ENCODE measurements around the gene TSPAN5. TPM values are rescaled to one million over a fixed set of nuclear protein-coding genes. Genes with fewer than 3 reads are reported as not detected.

Gene TSPAN5
- total RNA-seq, 1 experiment from 2014 or later: 12.4 TPM

DNA sequence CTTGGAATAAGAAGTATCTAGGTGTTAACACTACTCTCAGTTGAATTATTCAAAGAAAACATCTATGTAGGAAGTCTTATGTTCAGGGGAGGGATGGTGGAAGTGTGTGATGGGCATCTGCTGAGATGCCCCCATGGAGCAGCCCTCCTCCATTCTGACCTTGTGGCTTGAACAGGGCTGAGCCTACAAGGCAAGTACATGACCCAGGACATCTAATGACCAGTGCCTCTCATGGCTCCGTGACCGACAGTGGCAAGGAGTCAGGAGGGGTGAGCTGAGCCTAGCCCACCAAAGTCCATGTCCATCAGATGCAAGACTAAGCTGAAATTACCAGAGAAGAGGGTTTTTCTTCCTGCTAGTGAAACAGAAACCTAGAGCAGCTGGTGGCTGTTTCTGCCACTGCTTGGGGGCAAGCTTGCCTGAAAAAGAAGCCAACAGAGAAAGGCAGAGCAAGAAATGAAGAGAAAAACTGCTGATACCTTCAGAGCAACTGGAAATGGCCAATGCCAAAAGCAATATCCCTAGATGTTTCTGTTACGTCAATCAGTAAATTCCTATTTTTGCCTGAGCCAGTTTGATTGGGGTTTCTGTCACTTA, 113.5 kb downstream of the TSPAN5 start:
- H3K4me3 ChIP-seq: no peak overlapping the region
- H2AFZ ChIP-seq: no peak overlapping the region
- no peaks in the 10 kb centered on the region for H4K20me1 ChIP-seq (ENCODE audit: insufficient read depth)
- H3K36me3 ChIP-seq (ENCODE audit: low read depth): no peaks in the 10 kb centered on the region
- no peak overlapping the region for H3K4me2 ChIP-seq
- intact Hi-C loops (cut with micrococcal nuclease; ENCODE audit: unreplicated experiment): no loop called here
- no peaks in the 10 kb centered on the region for H3K9me3 ChIP-seq (ENCODE audit: insufficient read depth, low read depth)
- no peaks in the 10 kb centered on the region for H3F3A ChIP-seq (ENCODE audit: insufficient read depth, low read depth)
- no peaks in the 10 kb centered on the region for H3K9me2 ChIP-seq (ENCODE audit: insufficient read depth)
- no TSS peak for BruUV-seq (replicated peaks)
- DNase-seq: no peak
- H3K27me3 ChIP-seq (ENCODE audit: insufficient read depth, low read depth): no peaks in the 10 kb centered on the region
- ChIA-PET POLR2A (ENCODE audit: unreplicated experiment) (no interaction called here), CTCF (no interaction called here)
- no peak overlapping the region for H3K27ac ChIP-seq
- TF ChIP-seq EZH2 (IDR thresholded peaks at IDR 0.05; ENCODE audit: low read depth): no peak
- TF ChIP-seq, protein P1, sequence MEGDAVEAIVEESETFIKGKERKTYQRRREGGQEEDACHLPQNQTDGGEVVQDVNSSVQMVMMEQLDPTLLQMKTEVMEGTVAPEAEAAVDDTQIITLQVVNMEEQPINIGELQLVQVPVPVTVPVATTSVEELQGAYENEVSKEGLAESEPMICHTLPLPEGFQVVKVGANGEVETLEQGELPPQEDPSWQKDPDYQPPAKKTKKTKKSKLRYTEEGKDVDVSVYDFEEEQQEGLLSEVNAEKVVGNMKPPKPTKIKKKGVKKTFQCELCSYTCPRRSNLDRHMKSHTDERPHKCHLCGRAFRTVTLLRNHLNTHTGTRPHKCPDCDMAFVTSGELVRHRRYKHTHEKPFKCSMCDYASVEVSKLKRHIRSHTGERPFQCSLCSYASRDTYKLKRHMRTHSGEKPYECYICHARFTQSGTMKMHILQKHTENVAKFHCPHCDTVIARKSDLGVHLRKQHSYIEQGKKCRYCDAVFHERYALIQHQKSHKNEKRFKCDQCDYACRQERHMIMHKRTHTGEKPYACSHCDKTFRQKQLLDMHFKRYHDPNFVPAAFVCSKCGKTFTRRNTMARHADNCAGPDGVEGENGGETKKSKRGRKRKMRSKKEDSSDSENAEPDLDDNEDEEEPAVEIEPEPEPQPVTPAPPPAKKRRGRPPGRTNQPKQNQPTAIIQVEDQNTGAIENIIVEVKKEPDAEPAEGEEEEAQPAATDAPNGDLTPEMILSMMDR (conservative IDR thresholded peaks at IDR 0.05): no peak
- no peaks in the 10 kb centered on the region for H3K79me2 ChIP-seq (ENCODE audit: low read depth)
- H3K4me1 ChIP-seq (replicated peaks; ENCODE audit: insufficient read depth): no peaks in the 10 kb centered on the region

DNA sequence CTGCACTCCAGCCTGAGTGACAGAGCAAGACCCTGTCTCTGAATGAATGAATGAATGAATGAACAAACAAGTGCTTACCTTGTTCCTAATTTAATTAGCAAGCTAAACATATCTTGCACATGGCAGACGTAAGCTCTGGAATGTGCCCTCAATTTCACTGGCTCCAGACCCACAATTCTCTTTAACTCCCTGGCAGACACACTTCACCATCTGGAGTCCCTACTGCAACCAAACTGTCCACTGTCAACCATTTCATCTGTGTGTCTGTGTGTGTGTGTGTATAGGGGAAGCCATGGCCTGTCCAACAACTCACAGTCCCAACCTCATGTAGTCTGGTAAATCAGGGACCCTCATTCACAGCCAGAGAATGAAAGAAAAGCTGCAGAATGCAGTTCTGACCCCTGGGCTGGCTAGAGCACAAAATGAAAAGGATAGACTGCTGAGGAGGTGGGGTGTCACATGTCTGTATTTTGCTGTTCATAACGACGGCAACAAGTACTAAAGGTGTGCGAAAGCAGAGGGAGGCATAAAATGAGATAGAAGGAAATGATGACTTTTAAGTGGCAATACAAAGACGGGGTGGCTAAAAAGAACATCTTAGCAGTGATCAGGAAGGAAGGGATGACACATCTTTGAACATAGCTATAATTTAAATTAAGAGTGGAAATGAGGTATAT, 114.1 kb downstream of the TSPAN5 start:
- no peaks in the 10 kb centered on the region for H3K9me3 ChIP-seq (ENCODE audit: insufficient read depth, low read depth)
- no peak for TF ChIP-seq EZH2 (IDR thresholded peaks at IDR 0.05; ENCODE audit: low read depth)
- TF ChIP-seq, protein P1 (conservative IDR thresholded peaks at IDR 0.05): no peak
- intact Hi-C loops (cut with micrococcal nuclease; ENCODE audit: unreplicated experiment): no loop called here
- no peaks in the 10 kb centered on the region for H3K4me1 ChIP-seq (replicated peaks; ENCODE audit: insufficient read depth)
- no peak overlapping the region for H3K27ac ChIP-seq
- H2AFZ ChIP-seq: no peak overlapping the region
- no peak overlapping the region for H3K4me3 ChIP-seq
- H3K79me2 ChIP-seq (ENCODE audit: low read depth): no peaks in the 10 kb centered on the region
- H3K4me2 ChIP-seq: no peak overlapping the region
- no peaks in the 10 kb centered on the region for H3K9me2 ChIP-seq (ENCODE audit: insufficient read depth)
- ChIA-PET CTCF (no interaction called here), POLR2A (ENCODE audit: unreplicated experiment) (no interaction called here)
- H3K36me3 ChIP-seq (ENCODE audit: low read depth): no peaks in the 10 kb centered on the region
- no peaks in the 10 kb centered on the region for H4K20me1 ChIP-seq (ENCODE audit: insufficient read depth)
- no TSS peak for BruUV-seq (replicated peaks)
- no peak for DNase-seq
- no peaks in the 10 kb centered on the region for H3F3A ChIP-seq (ENCODE audit: insufficient read depth, low read depth)
- no peaks in the 10 kb centered on the region for H3K27me3 ChIP-seq (ENCODE audit: insufficient read depth, low read depth)

DNA sequence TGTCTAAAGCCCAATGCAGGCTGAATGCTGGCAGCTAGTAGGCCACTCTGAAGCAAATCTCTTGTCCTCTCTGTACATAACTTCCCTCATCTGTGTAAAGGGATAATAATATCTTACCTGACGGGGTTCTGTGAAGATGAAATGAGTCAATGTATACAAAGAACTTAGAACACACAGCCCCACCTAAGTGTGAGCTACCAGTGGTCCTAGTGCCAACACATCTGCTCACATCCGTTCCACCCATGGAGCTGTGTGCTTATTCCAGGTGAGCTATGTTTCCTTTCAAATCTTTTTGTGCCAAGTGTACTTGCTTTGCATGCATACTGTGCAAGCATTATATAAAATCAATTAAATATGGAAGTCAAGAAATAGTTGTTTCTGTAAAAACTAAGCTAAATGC, 116.4 kb downstream of the TSPAN5 start:
- no peaks in the 10 kb centered on the region for H4K20me1 ChIP-seq (ENCODE audit: insufficient read depth)
- H3K9me3 ChIP-seq (ENCODE audit: insufficient read depth, low read depth): no peaks in the 10 kb centered on the region
- H3K79me2 ChIP-seq (ENCODE audit: low read depth): no peaks in the 10 kb centered on the region
- no peaks in the 10 kb centered on the region for H3F3A ChIP-seq (ENCODE audit: insufficient read depth, low read depth)
- no peak overlapping the region for H3K27ac ChIP-seq
- no peaks in the 10 kb centered on the region for H3K27me3 ChIP-seq (ENCODE audit: insufficient read depth, low read depth)
- TF ChIP-seq EZH2 (IDR thresholded peaks at IDR 0.05; ENCODE audit: low read depth): no peak
- TF ChIP-seq, protein P1 (conservative IDR thresholded peaks at IDR 0.05): no peak
- no peak for DNase-seq
- no peak overlapping the region for H3K4me2 ChIP-seq
- BruUV-seq (replicated peaks): no TSS peak
- POLR2A ChIA-PET (ENCODE audit: unreplicated experiment): no interaction called here
- intact Hi-C loops (cut with micrococcal nuclease; ENCODE audit: unreplicated experiment): no loop called here
- no peak overlapping the region for H2AFZ ChIP-seq
- H3K4me3 ChIP-seq: no peak overlapping the region
- CTCF ChIA-PET: no interaction called here
- no peaks in the 10 kb centered on the region for H3K36me3 ChIP-seq (ENCODE audit: low read depth)
- no peaks in the 10 kb centered on the region for H3K9me2 ChIP-seq (ENCODE audit: insufficient read depth)
- H3K4me1 ChIP-seq (replicated peaks; ENCODE audit: insufficient read depth): no peaks in the 10 kb centered on the region
